GM18511 (cell line): ENCODE measurements around the gene PDYN.

Source experiments
- ATAC-seq: cut with Tn5 transposase; IDR thresholded peaks from one replicate; pipeline ENCODE4 v1.9.1; 2021; ENCODE audit warnings: mild to moderate bottlenecking, moderate library complexity; ENCODE audit not compliant: unreplicated experiment

PDYN gene

DNA sequence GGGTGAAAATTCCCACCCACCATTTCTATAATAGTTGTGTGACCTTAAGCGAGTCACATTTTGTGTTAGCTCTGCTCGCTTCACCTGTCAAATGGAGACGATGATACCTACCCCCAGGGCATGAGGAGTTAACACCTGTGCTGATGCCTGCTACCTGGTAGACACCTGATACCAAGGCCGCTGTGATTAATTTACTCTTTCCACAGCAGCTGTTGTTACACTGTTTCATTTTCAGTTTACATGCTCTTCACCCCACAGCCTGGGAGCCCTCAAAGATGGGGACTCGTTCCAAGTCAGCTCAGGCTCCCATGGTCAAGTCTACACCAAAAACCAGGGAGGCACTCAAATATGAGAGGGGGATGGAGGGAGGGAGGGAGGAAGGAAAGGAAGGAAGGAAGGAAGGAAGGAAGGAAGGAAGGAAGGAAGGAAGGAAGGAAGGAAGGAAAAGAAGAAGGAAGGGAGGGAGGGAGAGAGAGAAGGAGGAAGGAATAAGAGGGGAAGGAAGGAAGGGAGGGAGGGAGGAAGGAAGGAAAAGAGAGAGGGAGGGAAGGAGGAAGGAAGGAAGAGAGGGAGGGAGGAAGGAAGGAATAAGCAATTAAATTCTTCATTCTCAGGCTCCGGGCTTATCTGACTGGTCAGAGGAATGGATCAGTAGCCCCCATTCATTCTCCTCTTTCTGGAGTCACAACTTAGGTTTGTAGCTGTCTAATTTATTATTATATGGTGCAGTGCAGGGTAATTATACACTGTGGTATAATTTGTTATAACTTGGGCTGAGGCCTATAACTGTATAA lies 40.9 kb downstream of the PDYN start:
- no peak for ATAC-seq

- no peak for ATAC-seq
Measured at GRCh38 chr20:1951436-1952115, 42.3 kb downstream of the PDYN start.

GRCh38 chr20:1950836-1951235 lies 43.0 kb downstream of the PDYN start:
- ATAC-seq: no peak

DNA sequence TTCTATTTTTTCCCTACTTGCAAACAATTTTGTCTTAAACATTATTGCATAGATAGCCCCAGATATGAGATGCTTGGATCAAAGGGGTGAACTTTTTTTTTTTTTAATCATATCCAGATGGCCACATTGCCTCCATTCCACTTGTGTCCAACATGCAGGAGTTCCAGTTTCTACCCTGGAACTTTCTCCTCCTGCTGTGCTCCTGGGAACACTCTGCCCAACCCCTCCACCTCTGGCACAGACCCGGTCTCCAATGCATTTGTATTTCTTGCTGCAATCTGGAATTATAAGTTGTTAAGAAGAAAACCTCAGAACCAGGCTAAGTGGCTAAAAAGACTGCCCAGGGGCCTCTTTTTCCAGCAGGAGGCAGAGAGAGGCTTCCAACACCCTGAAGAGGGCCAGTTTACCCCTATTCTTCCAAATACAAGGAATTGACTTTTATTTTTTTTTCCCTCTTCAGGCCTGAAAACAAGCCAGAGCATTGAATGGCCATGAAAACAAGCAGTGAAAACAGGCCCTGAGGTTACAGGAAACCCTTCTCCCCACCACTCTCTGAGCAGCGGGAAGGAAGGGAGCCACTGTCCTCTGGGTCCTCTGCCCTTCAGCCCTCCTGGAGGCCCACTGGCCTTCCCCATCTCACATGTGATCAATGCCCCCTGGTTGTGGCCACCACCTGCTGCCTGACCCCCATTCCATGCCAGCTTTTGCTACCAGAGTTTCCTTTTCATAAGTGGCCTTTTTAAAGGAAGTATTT lies 44.3 kb downstream of the PDYN start:
- no peak for ATAC-seq

DNA sequence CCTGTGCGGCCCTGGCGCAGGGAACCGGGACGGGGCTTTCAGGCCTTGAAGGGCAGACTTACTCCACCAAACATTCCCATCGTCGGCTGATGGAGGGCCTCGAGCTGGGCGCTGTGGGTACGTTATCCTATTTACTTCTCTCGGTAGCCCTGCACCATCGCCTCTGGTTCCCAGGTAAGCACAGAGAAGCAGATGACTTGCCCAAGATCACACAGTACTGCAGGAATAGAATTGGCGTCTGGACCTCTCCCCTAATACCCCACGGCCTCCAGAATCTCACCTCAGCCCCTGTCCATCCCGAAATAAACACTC lies 46.4 kb downstream of the PDYN start:
- ATAC-seq: no peak

DNA sequence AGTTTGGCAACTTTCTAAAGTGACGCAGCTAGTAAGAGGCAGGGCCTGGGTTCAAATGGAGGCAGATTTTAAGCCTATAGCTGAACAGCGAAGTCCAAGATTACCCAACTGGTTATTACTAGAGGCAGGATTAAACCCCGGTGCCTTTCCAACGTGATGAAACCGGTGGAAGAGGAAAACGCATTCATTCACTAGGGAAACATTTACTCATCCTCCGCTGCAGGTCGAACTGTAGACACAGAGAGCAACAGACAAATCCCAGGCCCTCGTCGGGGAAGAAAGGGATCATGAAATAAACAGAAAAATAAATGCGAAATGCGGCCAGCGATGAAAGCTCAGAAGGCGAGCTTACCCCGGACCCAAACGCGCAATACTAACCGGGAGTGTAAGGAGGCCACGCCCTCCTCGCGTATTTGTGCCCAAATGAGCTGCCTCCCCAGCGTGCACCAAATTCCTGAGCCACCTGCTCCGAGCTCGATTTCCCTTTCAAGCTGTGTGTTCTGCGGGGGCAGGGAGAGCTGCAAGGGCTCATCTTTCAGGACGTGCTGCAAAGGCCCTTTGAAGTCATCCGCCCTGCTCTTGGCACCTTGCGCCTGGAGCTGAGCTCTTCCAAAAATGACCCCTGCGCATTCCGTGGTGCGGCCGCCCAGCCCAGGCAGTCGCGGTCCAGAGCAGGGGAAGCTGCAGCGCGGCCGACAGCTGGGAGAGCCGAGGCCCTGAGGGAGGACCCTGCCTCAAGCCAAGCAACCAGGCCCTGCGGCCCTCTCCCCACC lies 46.9 kb downstream of the PDYN start:
- ATAC-seq: no peak

DNA sequence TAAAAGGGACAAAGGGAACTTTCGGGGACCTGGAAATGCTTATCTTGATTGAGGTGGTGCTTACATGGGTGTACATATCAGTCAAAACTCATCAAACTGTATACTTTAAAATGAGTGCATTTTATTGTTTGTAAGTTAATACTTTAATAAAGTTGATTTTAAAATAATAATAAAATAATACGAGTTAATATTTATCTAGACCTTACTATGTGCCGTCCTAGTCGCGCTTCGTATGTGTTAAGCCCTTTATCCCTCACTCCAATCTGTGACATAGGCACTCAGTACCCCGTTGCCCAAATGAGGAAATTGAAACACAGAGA lies 47.5 kb downstream of the PDYN start:
- ATAC-seq: no peak

GRCh38 chr20:1945660-1946059 lies 48.2 kb downstream of the PDYN start:
- no peak for ATAC-seq

GRCh38 chr20:1945134-1945618 lies 48.7 kb downstream of the PDYN start:
- no peak for ATAC-seq

GRCh38 chr20:1944345-1945091 lies 49.3 kb downstream of the PDYN start:
- no peak for ATAC-seq

DNA sequence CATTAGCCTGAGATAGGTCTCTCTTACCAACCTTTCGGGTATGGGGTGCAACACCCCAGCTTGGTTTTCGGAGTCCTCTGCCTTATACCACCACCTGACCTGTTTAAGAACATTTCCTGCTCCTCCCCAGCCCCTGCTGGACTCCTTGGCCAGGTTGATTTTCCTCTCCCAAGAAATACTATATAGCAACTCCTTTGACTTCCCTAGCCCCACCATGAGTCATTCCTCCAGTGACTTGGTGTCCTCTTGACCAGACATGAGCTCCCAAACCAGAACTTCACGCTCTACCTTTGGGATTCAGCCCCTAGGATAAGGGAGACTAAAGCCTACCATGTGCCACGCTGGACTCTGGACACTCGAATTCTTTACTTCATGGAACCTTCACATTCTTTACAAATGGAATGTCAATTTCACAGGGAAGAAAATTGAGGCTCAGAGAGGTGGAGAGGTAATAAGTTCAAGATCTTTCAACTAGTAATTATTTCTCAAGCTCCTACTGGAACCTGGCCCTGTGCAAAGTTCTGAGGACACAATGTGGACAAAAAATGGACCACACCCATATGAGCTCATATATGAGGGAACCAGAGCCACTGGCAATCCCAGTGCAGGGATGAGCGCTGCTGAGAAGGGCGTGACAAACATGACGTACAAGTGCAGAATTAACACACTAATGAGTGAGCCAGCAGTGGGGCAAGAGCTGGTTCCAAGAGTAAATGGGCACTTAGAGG lies 50.4 kb downstream of the PDYN start:
- no peak for ATAC-seq

DNA sequence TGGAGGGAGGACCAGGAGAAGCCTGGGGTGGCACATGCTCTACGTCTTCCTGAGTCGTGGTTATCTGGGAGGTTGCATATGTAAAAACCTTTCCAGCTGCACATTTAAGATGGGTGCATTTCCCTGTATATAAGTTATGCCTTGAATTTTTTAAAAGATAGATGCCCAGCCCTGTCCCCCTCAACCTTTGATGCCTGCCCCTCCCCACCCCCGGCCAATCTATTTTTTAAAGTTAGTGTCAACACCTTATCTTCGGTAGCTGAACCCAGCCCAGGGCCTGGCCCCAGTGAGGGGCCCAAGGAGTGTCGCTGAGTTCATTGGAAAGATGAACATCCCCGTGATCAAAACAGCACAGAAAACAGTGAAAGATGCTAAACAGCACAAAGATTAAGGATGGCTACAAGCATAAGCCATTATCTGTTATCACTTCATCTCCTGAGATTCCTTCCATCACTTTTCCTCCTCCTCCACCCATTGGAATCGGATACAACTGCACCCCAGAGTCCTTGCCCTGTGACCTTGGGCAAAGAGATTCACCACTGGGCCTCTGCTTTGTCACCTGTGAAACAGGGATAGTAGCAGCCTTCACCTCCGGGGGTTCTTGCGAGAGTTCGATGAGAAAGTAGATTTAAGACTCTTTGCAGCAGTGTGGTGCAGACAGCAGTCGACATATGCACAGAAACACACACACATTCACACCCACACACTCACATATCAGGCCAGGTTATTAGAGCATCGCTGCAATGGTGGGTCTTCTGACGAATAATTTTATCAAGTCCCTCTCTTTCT lies 51.2 kb downstream of the PDYN start:
- no peak for ATAC-seq

DNA sequence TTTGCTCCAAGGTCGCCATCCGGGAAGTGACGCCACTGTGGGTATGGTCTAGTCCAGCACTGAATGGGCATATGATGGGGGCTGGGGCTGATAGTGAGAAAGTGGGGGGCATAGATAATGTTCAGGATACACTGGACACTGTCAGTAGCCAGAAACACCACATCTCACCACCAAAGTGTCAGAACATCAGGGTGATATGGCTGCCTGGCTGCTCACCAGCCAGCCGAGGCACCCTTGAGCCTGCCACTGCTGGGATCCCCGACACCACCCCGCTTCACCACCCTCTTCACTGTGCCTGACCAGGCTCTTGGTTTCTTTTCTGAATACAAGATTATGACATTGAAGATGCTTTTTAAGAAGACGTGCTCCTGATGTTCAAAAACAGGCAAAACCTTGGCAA lies 51.8 kb downstream of the PDYN start:
- no peak for ATAC-seq

GRCh38 chr20:1941226-1941625 lies 52.6 kb downstream of the PDYN start:
- ATAC-seq: no peak

- no peak for ATAC-seq
Measured at GRCh38 chr20:1940581-1940980, 53.3 kb downstream of the PDYN start.

DNA sequence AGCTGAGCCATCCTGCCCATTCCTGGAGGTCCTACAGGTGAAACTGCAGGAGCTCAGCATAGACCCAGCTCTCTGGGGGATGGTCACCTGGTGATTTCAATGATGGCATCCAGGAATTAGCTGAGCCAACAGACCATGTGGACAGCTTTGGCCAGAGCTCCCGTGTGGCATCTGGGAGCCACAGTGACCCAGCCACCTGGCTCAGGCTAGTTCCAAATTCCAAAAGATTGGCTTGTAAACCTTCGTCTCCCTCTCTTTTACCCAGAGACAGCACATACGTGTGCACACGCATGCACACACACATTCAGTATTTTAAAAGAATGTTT lies 54.6 kb downstream of the PDYN start:
- no peak for ATAC-seq

GRCh38 chr20:1938464-1939269 lies 55.2 kb downstream of the PDYN start:
- no peak for ATAC-seq

DNA sequence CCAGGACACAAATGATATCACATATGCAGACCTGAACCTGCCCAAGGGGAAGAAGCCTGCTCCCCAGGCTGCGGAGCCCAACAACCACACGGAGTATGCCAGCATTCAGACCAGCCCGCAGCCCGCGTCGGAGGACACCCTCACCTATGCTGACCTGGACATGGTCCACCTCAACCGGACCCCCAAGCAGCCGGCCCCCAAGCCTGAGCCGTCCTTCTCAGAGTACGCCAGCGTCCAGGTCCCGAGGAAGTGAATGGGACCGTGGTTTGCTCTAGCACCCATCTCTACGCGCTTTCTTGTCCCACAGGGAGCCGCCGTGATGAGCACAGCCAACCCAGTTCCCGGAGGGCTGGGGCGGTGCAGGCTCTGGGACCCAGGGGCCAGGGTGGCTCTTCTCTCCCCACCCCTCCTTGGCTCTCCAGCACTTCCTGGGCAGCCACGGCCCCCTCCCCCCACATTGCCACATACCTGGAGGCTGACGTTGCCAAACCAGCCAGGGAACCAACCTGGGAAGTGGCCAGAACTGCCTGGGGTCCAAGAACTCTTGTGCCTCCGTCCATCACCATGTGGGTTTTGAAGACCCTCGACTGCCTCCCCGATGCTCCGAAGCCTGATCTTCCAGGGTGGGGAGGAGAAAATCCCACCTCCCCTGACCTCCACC lies 56.4 kb downstream of the PDYN start:
- no peak for ATAC-seq
